GM10266 (cell line): ENCODE data around the gene TRPV2.

Source experiments
- DNase-seq: peaks from one replicate; pipeline ENCODE4 v3.0.0; 2012; ENCODE audit errors: extremely low spot score
- CTCF ChIP-seq: IDR thresholded peaks from 2 replicates; pipeline ENCODE4 v1.5.1; 2012; ENCODE audit warnings: mild to moderate bottlenecking, low read depth; ENCODE audit not compliant: control insufficient read depth, insufficient read depth; ENCODE audit errors: missing control alignments

Gene TRPV2

GRCh38 chr17:16425698-16426659, 10.6 kb downstream of the TRPV2 start:
- DNase-seq, result no peak

GRCh38 chr17:16427020-16427419, 11.6 kb downstream of the TRPV2 start:
- DNase-seq, result no peak
- TF ChIP-seq CTCF, result no peak

More at GRCh38 chr17:16425698-16426659, 10.6 kb downstream of the TRPV2 start:
- TF ChIP-seq CTCF, result no peak

GRCh38 chr17:16428098-16428882, 12.9 kb downstream of the TRPV2 start:
- DNase-seq, result no peak
- peak; percentile 36 for TF ChIP-seq CTCF

GRCh38 chr17:16429083-16429482, 13.7 kb downstream of the TRPV2 start:
- TF ChIP-seq CTCF, result no peak
- no peak for DNase-seq

GRCh38 chr17:16430650-16431049, 15.3 kb downstream of the TRPV2 start:
- TF ChIP-seq CTCF, result no peak
- no peak for DNase-seq

GRCh38 chr17:16432017-16432416, 16.6 kb downstream of the TRPV2 start:
- no peak for TF ChIP-seq CTCF
- DNase-seq, result no peak
